GM03348 (cell line): ENCODE data around the gene RHBDD3.
A peak's percentile ranks its signal among the peaks of the same experiment; 100 is the strongest.

ENCODE experiments used
- DNase-seq: peaks from one replicate; pipeline ENCODE4 v3.0.0; 2012; ENCODE audit warnings: low spot score

RHBDD3 gene

DNA sequence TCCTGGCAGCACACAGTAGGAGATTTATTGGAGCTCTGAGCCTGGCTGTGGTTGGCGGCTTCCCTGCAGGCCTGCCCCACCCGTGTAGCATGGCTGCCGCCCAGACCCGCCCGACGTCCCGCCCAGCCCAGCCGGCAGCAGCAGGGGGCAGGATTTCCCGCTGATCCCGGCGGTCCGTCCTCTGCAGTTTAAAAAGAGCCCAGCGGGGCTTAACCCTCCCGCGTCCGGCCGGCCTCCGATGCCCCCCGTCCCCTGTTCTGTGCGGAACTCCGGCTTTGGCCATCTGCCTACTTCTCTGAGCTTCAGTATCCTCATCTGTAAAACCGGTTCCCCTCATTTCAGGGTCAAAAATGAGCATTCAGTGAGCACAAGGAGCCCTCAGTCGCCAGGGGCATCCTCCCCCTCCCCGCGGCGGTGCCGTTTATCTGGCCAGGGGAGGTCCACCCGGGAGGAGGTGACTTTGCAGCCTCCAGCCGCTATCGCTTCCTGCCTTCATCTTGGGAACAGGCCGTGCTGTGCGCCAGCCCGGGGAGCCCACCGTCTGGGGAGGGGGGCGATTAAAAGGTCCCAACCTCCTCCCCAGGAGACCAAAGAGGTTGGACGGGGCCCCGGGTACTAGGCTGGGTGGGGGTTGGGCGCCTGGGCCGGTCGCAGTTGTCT lies 38.5 kb upstream of the RHBDD3 start, which contains the start of gene GAS2L1:
TSS of gene GAS2L1 (plus strand) at position 476 of the 660 bp plus-strand sequence. CDS start 1,456 bp downstream, outside the sequence.
- peak; percentile 97 for DNase-seq

DNA sequence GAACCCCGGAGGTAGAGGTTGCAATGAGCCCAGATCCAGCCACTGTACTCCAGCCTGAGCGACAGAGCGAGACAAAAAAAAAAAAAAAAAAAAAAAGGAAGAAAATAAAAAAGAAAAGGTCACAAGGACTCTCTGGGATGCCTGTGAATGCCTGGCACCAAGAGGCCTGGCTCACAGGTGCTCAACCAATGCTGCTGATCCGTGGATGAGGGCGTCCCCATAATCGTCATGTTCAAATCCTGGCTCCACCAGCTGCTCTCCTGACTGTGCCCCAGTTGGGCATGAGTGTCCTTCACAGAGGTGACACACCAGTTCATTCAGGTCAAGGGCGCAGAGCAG lies 38.0 kb upstream of the RHBDD3 start:
- DNase-seq, result no peak

DNA sequence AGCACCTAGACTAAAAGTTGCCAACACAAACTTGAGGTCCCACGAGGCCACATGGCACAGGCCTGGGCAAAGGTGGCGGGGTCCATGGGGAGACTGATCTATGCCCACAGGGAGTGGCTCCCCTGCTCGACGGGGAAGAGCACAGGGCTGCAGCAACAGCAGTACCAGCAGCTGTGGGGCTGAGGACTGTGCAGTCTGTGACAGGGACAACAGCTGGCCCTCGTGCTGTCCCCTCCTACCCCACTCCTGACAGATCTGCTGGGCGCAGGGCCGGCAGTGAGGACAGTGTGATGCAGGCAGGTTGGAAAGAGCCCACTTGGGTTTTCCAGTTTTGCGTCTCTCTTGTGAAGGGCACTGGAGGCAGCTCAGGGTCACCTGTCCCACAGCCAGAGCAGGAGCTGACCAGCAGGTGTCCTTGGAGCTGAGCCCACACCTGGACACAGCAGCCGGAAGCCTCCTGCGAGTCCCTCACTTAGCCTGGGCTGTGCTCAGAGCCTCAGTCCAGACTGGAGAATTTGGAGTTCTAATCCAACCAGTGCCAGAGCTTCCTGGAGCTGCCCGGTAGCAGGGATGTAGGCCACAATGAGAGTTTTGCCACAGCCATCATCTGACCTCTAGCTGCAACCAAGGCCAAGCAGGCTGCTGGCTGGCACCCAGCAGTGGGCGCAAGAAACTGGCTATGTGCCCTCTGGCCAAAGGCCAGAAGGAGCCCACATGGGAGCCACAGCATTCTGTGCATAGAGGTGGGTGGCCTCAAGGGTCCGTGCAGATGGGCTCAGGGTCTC lies 35.1 kb upstream of the RHBDD3 start:
- no peak for DNase-seq

DNA sequence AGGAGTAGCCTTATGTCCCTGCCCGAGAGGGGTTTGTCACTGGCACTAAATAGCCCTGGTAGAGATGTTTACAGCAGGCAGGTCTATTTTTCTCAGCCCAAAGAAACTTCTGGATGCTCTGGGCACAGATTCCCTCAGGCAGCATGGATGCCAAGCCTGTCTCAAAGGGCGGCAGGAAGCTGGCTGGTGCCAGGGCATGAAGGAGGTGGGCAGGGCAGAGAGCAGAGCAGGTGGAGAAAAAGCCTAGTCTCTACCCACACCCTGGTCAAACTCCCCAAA lies 34.6 kb upstream of the RHBDD3 start:
- no peak for DNase-seq

DNA sequence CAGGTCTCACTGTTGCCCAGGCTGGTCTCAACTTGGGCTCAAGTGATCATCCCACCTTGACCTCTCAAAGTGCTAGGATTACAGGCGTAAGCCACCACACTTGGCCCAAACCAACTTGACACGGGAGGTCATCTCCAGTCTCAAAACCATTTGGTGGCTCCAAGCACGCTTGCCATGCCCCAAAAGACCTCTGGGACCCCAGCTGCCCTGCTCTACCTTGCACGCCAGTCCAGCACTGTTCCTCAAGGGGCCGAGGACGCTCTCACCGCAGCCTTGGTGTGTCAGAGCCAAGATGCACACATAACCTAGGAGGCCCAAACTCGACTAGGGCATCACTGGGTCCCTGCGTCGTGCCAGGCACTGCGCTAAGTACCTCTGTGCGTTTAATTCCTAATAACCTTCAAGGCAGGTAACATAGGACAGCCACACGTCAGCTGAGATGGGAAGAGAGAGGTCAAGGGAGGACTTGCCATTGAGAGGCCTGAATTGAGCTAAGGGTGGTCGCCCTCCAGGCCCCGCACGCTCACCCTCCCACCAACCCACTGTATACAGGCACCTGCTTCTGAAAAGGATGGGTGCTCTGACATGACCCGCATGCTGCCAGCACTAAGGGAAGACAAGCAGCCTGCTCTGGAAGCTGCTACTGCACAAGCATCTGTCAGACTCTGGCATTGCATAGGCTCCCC lies 34.1 kb upstream of the RHBDD3 start:
- no peak for DNase-seq

DNA sequence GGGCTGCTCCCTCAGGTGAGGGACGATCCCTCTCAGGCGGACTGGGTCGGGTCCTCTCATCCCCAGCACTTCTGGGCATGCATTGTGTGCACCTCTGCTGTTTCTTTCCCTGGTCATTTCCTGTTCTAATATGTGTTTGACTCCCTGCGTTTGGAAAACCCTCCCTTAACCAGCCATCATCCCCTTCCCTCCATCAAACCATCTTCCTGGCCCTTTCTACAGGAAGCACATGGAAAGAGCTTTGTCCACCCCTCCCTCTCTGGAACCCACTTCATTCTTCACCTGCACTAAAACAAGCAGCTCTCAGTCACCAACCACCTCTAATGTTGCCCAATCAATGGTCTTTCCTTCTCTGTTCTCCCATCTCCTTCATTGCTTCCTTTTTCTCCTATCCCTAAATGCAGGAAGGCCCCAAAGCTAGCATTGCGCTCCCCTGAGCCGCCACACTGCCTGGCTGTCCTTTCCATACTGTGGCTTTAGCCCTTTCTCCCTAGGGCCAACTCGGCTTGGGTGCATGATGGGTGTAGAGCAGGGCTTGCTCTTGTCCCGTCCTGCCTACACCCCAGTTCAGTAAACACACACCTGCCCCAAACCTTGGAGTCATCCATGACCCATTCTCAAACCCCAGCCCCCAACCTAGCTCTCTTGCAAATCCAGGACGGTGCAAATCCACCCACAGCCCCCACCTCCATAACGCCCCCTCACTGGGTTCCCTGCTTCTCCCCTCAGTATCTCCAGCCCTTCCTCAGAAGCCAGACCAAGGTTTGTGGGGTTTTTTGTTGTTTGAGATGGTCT lies 33.2 kb upstream of the RHBDD3 start:
- DNase-seq, result no peak

DNA sequence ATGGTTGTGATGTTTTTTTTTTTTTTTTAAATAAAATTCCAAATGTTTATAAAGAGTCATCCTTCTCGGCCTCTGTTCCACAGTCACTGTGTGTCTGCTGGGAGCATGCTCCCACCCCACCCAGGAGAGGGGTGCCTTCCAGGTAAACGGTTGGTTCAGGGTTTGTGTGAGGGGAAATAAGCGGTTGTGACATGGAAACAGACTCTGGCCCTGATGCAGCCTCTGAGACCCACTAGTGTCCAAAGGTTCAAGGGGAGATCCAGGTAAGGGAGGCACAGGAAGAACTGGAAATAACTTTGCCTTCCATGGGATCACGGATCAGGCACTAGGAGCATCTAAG lies 32.7 kb upstream of the RHBDD3 start:
- DNase-seq, result no peak

DNA sequence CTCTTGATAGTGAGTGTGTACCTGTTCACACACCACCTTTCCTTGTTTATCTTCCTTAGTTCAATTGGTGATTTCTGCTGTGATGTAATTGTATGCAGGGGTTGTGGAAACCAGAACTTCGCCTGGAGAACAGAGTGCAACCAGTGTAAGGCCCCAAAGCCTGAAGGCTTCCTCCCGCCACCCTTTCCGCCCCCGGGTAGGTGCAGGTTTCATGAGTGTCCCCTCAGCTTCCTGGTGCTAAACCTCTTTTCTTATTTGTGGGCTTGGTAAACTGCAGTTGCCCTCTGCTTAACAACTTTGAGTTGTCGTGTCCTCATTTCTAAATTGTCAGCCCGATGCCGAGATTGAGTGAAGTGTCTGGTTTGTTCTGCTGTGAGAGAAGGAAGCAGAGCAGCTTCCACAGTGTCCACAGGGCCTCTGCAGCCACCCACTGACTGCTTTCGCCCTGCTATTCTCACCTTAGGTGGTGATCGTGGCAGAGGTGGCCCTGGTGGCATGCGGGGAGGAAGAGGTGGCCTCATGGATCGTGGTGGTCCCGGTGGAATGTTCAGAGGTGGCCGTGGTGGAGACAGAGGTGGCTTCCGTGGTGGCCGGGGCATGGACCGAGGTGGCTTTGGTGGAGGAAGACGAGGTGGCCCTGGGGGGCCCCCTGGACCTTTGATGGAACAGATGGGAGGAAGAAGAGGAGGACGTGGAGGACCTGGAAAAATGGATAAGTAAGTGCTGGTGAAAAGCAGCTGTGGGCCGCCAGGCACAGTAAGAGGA lies 31.5 kb upstream of the RHBDD3 start:
- no peak for DNase-seq

DNA sequence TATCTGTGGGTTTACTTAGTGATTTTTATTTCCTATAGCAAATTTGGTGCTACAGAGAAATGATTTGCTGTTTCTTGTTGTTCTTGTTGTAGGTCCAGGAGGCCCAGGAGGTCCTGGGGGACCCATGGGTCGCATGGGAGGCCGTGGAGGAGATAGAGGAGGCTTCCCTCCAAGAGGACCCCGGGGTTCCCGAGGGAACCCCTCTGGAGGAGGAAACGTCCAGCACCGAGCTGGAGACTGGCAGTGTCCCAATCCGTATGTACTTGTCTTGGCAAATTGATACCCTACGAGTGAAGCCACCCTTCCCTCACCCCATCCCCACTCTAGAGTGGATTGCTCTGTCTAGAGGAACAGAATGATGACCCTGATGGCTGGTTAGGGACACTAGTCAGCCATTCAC lies 30.9 kb upstream of the RHBDD3 start:
- no peak for DNase-seq

DNA sequence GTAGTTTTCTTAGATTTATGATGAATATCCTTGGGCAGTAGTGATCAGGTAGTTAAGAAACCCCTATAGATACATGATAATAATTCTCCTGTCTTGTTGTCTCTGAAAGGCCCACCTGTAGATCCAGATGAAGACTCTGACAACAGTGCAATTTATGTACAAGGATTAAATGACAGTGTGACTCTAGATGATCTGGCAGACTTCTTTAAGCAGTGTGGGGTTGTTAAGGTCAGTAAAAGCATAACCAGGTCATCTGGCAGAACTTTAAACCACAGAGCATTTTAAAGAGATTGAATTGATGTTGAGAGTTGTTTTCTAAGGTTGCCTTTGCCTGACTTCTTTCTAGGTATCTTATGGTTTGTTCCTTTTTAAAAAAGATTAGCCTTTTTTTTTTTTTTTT lies 24.6 kb upstream of the RHBDD3 start:
- no peak for DNase-seq

DNA sequence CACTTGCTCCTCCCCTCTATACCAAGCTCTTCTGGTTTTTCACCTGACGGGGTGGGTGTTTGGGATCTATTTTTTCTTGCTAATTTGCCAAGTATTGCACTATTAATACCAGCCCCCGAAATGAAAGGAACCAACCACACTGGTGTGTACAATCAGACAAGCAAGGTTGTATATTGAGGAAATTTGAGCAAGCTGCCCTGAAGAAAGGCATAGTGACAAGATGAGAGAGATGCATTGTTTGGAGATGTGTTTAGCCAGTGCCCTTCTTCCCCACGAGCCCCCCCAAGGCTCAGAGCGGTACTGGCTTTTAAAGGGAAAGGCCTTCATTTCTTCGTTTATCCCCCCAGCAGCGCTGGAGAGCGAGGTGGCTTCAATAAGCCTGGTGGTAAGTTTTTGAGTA lies 23.4 kb upstream of the RHBDD3 start:
- no peak for DNase-seq

DNA sequence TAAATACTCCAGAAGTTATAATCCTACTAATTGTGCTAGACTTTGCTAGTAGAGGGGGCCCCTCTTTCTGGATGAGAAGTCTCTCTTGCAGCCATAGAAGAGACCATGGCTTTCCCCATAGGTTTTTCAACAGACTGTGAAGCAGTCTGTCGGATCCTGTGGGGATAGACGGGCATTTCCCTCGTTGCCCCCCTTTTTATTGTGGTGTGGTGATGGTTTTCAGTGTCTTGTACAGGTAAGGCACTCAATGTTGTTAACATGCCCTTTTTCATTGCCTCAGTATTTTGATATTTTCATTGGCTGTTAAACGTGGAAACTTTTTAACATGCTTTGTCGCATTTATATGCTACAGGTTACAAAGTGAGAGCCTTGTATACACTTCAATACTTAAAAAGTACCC lies 22.3 kb upstream of the RHBDD3 start:
- no peak for DNase-seq

DNA sequence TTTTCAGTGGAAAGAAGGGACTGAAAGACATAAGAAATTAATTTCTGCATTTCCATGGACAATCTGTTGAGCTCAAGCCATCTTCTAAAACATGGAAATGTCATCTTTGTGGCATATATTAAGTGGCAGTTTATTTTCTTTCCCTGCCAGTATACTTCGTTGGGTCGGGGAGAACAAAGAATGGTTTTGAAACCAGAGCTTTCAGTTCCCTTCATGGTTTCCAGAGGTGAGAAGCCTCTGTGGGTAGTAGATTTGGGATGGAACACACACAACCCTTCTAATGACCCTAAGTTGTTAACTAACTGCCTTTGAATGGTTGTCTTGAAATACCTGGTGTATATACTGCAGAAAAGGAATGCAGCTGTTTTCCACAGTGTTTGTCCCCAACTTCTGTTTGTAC lies 21.1 kb upstream of the RHBDD3 start:
- no peak for DNase-seq

DNA sequence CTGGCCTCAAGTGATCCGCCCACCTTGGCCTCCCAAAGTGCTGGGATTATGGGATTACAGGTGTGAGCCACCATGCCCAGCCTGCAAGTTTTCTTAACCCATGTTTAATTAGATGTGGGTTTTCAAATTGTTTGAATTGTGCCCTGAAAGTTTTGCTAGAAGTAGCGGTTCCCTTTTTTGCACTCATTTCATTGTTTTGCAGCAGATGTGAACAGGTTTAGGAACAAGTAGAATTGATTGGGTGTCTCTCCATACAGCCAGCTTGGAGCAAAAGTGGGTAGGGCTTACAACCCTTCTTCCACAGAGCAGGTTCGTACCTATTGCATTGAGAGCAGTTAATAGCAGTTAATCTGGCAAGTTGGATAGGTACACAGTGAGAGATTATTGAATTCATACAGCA lies 16.4 kb upstream of the RHBDD3 start:
- no peak for DNase-seq

DNA sequence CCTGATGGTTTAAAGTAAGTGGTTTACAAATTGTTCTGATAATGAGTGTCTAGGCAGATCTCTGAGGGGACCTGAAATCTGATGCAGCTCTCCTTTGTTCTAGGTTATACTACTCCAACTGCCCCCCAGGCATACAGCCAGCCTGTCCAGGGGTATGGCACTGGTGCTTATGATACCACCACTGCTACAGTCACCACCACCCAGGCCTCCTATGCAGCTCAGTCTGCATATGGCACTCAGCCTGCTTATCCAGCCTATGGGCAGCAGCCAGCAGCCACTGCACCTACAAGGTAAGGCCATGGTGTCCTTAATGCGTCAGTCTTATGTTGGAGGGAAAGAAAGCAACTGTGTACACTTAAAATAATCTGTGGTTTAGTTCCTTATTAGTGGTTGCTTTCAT lies 10.1 kb upstream of the RHBDD3 start:
- DNase-seq, result no peak

DNA sequence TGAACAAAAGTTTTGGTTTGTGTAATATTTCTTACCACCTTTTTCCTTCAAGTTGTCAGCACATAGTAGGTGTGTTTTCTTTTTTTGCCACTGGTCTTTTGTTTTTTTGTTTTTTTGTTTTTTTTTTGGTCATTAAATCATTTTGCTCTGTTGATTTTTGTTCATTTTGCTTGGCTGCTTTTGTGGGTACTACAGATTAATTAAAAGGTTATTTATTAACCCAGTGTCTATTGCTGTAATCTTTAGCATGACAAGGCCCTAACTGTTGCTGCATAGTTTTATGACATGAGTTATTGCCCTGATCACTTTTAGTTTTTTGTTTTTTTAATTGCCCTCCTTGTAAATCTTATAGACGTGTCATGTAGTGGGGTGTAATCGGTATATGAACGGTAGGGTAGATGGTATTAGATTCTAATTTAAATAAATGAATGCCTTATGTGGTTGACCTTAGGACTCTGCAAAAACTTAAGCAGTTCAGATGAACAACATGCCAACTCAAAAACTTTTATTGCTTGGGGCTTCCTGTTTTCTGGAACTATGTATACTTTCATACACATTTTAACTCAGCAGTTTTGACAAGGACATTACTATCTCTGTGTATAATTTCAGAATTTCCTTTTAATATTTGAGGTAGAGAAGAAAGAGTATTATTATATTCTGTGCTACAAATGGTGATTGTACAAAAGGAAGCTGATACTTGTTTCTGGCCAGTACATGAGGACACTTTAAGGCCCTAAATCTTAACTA lies 8.2 kb upstream of the RHBDD3 start:
- no peak for DNase-seq

DNA sequence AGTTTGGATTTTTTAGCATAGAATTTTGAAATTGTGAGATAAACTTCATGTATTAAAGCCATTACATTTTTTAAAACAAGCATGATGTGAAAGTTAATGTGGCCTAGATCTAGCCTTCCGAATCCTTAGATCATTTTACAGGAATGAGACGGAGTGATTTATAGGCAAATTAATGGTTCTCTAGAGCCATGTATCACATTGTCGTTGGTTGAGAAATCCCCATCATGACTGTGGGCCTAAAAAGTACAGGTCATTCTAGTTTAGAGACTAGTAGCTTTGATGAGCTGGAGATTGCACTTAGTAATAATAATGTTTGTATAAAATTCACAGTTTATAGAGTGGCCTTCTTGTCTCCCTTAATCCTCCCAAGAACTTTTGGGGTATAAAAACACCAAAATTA lies 7.4 kb upstream of the RHBDD3 start:
- no peak for DNase-seq

DNA sequence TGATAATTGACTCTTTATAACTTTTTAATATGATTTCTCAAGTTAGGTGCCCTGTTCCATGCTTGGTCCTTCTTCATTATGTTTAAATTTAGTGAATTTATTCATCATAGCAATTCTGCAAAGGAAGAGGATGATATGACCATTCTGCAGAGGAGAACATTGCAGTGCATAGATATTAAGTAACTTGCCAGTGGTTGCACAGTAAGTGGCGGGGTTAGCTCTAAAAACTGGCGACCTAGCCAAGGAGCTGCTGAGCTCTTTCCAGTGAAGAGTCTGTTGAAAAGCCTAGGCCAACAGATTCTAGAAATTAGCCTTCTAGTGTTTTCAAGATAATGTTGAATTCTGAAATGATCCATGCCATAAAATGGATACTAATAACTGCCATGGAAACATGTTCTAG lies 4.8 kb upstream of the RHBDD3 start:
- DNase-seq, result no peak

DNA sequence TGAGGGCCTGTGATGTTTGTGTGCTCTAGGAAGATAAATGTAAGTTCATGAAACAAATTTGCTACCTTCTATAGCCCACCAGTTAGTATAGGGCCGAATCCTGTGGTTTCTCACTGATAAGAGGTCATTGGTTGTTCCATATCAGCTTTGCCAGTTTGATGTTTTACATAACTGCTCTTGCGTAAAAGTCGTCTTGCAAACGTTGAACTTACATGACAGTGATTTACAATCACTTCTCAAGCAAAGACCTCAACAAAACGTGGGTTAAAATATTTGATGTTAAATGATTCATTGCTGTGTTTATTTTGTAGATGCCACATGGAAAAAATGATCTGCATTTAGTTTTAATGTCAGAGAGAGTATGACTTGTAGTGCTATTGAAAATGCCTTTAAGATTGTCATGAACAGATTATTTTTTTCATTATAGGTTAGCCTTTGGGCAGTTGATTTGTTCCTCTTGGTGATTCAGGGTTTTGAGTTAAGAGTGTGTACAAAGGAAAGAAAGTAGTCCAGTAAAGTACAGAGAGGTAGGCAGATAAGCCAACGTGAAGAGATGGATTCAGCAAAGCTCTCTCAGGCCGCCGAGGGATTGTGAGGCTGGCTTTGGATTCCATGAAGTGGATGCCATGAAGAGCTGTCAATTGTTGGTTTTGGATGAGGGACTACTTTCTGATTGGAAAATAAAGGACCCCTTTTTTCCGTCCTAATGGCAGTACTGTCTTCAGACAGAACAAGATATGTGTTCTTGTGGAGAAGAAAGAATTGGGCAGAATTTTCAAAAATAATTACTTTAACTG lies 2.9 kb upstream of the RHBDD3 start:
- DNase-seq, result no peak

DNA sequence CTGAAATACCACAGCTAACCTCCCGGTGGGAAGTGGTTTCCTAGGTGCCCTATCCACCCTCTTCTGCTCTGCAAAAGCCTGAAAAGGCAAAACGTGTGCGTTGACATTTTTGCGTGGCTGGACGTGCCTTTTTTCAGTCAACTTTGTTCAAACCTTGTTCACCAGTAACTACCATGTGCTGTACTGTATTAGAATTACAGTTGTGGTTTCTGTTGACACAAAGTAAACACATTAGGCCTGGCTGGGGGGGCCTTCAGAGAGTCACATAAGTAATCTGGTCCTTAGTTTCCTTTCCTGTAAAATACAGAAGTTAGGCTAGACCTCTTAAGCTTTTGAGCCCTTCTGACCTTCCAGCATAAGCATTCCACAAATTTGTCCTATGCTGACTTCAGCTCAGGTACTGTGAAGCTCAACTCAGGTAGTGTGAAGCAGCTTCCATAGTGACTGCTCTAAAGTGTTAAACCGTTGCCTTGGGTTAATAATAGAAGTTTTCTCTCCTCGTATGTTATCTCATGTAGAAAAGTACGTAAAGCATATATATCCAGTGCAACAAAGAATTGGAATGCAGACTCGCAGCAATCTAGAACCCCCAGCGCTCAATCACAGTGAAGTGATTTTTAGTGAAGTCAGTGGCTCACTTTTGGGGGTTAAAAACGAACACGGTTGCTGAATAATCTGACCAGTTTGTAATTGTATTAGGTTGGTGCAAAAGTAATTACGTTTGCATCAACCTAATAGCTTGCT lies 2.1 kb upstream of the RHBDD3 start:
- no peak for DNase-seq
